ENCODE measurements around the gene S100A7A. TPM values are rescaled to one million over a fixed set of nuclear protein-coding genes. Genes with fewer than 3 reads are reported as not detected.

The S100A7A gene
- total and polyA plus RNA-seq, 2 of the 4 experiments (the other 2 are of a cell fraction), result not detected

DNA sequence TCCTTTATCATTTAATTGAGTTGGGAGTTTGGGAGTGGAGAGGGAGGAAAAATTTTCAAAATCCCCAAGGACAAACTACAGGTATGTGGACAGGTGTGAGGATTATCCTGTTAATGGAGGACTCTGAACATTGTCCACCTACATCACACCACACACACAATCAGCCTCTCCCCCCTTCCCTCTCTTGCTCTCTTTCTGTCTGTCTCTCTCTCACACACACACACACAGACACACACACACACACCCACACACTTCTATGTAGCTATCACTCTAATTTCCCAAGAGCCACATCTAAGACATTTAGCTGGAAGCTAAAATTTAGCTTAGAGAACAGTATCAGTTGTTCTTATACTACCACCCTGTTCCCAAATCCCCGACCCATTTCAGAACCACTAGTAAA lies 26.9 kb upstream of the S100A7A start:
- no TSS peak for BruUV-seq (replicated peaks)
- ChIA-PET CTCF (no interaction called here), POLR2A (ENCODE audit: unreplicated experiment) (no interaction called here)
- no peak overlapping the region for H3K23ac ChIP-seq (ENCODE audit: low read depth, low read length)
- no peak overlapping the region for H3K14ac ChIP-seq (replicated peaks; ENCODE audit: low read depth, low read length)
- H2BK15ac ChIP-seq (ENCODE audit: low read depth, low read length), result no peak overlapping the region
- H3K27ac ChIP-seq (ENCODE audit: insufficient read depth, low read length), result no peak overlapping the region
- no peak overlapping the region for H4K5ac ChIP-seq (ENCODE audit: low read depth, low read length)
- in situ Hi-C loops (cut with MboI; ENCODE audit: low sequenced_read_pairs), result no loop called here
- H2BK20ac ChIP-seq (ENCODE audit: low read depth, low read length), result no peak overlapping the region
- no peak for DNase-seq
- H4K8ac ChIP-seq (ENCODE audit: low read depth in 2 of 2, low read length in 2 of 2), result no peak overlapping the region
- no peak overlapping the region for H3K9ac ChIP-seq (ENCODE audit: low read depth, low read length)
- ATAC-seq (ENCODE audit: low read depth), result no peak
- H3K9me3 ChIP-seq (ENCODE audit: control insufficient read depth, insufficient read depth, low read length), result no peaks in the 10 kb centered on the region
- intact Hi-C loops (cut with micrococcal nuclease), result no loop called here
- H3K4me2 ChIP-seq (ENCODE audit: low read depth, low read length), result no peak overlapping the region
- no peak overlapping the region for H2AK9ac ChIP-seq (replicated peaks; ENCODE audit: low read depth, low read length, poor library complexity)
- no peaks in the 10 kb centered on the region for H3K9me1 ChIP-seq (ENCODE audit: insufficient read depth, low read length)
- no peak overlapping the region for H2AK5ac ChIP-seq (ENCODE audit: low read depth, low read length)
- H2BK5ac ChIP-seq (ENCODE audit: low read depth, low read length, poor library complexity, severe bottlenecking), result no peak overlapping the region
- H3K4me1 ChIP-seq (ENCODE audit: control insufficient read depth, insufficient read depth, low read length), result no peaks in the 10 kb centered on the region
- WGBS, 2 experiments (ENCODE audit: extremely low coverage in 2 of 2, insufficient read length in 1 of 2), result no CpG with 5 or more reads among the region's 1 CpG
- H3K36me3 ChIP-seq (ENCODE audit: control insufficient read depth, insufficient read depth, low read length), result no peaks in the 10 kb centered on the region
- H3K4me3 ChIP-seq (ENCODE audit: insufficient read depth, low read depth, low read length), result no peak overlapping the region
- H4K20me1 ChIP-seq (ENCODE audit: insufficient read depth, low read length), result no peaks in the 10 kb centered on the region
- no peak for TF ChIP-seq BHLHE40 (IDR thresholded peaks at IDR 0.05; ENCODE audit: low read depth, low read length)
- TF ChIP-seq RAD21 (IDR thresholded peaks at IDR 0.05; ENCODE audit: low read length), result no peak
- no peak for TF ChIP-seq USF2 (IDR thresholded peaks at IDR 0.05; ENCODE audit: low read depth, low read length)
- TF ChIP-seq MAZ (IDR thresholded peaks at IDR 0.05; ENCODE audit: borderline replicate concordance, low read depth, low read length), result no peak
- TF ChIP-seq POLR2A (IDR thresholded peaks at IDR 0.05; ENCODE audit: low read depth, low read length), result no peak
- TF ChIP-seq RFX5 (IDR thresholded peaks at IDR 0.05; ENCODE audit: low read depth, low read length), result no peak
- no peak for TF ChIP-seq RCOR1 (IDR thresholded peaks at IDR 0.05; ENCODE audit: insufficient replicate concordance, low read length)
- no peak for TF ChIP-seq CEBPB (IDR thresholded peaks at IDR 0.05; ENCODE audit: low read depth, low read length)
- TF ChIP-seq FOS (IDR thresholded peaks at IDR 0.05; ENCODE audit: low read depth, low read length), result no peak
- TF ChIP-seq MAFK (IDR thresholded peaks at IDR 0.05; ENCODE audit: low read depth, low read length), result no peak
- TF ChIP-seq MXI1 (IDR thresholded peaks at IDR 0.05; ENCODE audit: borderline replicate concordance, low read depth, low read length), result no peak
- no peak for TF ChIP-seq NFE2L2 (IDR thresholded peaks at IDR 0.05; ENCODE audit: low read depth, low read length)
- no peak for TF ChIP-seq SMC3 (IDR thresholded peaks at IDR 0.05; ENCODE audit: low read depth, low read length)
- no peak for TF ChIP-seq CHD1 (IDR thresholded peaks at IDR 0.05; ENCODE audit: low read depth, low read length)
- TF ChIP-seq ELK1 (IDR thresholded peaks at IDR 0.05; ENCODE audit: borderline replicate concordance, low read depth, low read length), result no peak
- no peak for TF ChIP-seq CTCF (conservative IDR thresholded peaks at IDR 0.05; ENCODE audit: low read depth, low read length)
- dilution Hi-C loops (cut with HindIII; ENCODE audit: low sequenced_read_pairs, unreplicated experiment), result no loop called here
- H3K27me3 ChIP-seq (ENCODE audit: control insufficient read depth, insufficient read depth, low read length), result no peaks in the 10 kb centered on the region
- H2BK120ac ChIP-seq (ENCODE audit: low read depth, low read length), result no peak overlapping the region
- H3K18ac ChIP-seq (ENCODE audit: low read depth, low read length), result no peak overlapping the region
- H4K91ac ChIP-seq (ENCODE audit: insufficient read depth, low read depth, low read length), result no peak overlapping the region
- H3K56ac ChIP-seq (ENCODE audit: extremely low read depth, insufficient read depth, low read length), result no peak overlapping the region
- no peak overlapping the region for H2AFZ ChIP-seq (replicated peaks; ENCODE audit: low read length, poor library complexity)
- H3K79me1 ChIP-seq (ENCODE audit: low read depth in 1 of 2, low read length in 2 of 2), result no peaks in the 10 kb centered on the region
- no peak overlapping the region for H3K4ac ChIP-seq (ENCODE audit: low read depth, low read length)

Data from IMR-90 (cell line).